Upper lobe of left lung (tissue), 4 donors: ENCODE measurements around the gene TSPAN12.

Experiments used
- EP300 ChIP-seq, 4 donors: sonication (generic); formaldehyde crosslinking; IDR thresholded peaks; one replicate each; pipeline ENCODE4 v1.5.1; 2017; ENCODE audit warnings: antibody characterized with exemption in 4 of 4, control low read depth in 2 of 4
- POLR2AphosphoS5 ChIP-seq, 2 donors: sonication (generic); formaldehyde crosslinking; IDR thresholded peaks; one replicate each; pipeline ENCODE4 v1.5.1; 2017; ENCODE audit warnings: antibody characterized with exemption in 2 of 2
- TF ChIP-seq, protein P1 (sequence below), 6 experiments: fragments of 450-650 bp in 4 of 6; fragments of 200-600 bp in 2 of 6; sonication (generic) in 2 of 6; IDR thresholded peaks; one replicate each; pipeline ENCODE4 v1.5.1; 2016 to 2019; ENCODE audit warnings: antibody characterized with exemption in 6 of 6

- TF ChIP-seq POLR2AphosphoS5 (IDR thresholded peaks at IDR 0.05) (no peak), EP300 (IDR thresholded peaks at IDR 0.05) (no peak)
- TF ChIP-seq, protein P1, sequence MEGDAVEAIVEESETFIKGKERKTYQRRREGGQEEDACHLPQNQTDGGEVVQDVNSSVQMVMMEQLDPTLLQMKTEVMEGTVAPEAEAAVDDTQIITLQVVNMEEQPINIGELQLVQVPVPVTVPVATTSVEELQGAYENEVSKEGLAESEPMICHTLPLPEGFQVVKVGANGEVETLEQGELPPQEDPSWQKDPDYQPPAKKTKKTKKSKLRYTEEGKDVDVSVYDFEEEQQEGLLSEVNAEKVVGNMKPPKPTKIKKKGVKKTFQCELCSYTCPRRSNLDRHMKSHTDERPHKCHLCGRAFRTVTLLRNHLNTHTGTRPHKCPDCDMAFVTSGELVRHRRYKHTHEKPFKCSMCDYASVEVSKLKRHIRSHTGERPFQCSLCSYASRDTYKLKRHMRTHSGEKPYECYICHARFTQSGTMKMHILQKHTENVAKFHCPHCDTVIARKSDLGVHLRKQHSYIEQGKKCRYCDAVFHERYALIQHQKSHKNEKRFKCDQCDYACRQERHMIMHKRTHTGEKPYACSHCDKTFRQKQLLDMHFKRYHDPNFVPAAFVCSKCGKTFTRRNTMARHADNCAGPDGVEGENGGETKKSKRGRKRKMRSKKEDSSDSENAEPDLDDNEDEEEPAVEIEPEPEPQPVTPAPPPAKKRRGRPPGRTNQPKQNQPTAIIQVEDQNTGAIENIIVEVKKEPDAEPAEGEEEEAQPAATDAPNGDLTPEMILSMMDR (IDR thresholded peaks at IDR 0.05) = no peak
Observed at GRCh38 chr7:120869700-120870099, 11.8 kb upstream of the TSPAN12 start.
